GM18873 (cell line): ENCODE measurements around the gene FBXO24.
"Not testable (repeated sequence)": the region's sequence is repeated elsewhere in the genome, so short reads cannot be mapped to it uniquely, and the experiment has no call there.

Source experiments
- ATAC-seq: cut with Tn5 transposase; IDR thresholded peaks from one replicate; pipeline ENCODE4 v1.9.1; 2021; ENCODE audit warnings: mild to moderate bottlenecking, moderate library complexity, moderate number of reproducible peaks; ENCODE audit not compliant: unreplicated experiment, low FRiP score

FBXO24 gene, protein sequence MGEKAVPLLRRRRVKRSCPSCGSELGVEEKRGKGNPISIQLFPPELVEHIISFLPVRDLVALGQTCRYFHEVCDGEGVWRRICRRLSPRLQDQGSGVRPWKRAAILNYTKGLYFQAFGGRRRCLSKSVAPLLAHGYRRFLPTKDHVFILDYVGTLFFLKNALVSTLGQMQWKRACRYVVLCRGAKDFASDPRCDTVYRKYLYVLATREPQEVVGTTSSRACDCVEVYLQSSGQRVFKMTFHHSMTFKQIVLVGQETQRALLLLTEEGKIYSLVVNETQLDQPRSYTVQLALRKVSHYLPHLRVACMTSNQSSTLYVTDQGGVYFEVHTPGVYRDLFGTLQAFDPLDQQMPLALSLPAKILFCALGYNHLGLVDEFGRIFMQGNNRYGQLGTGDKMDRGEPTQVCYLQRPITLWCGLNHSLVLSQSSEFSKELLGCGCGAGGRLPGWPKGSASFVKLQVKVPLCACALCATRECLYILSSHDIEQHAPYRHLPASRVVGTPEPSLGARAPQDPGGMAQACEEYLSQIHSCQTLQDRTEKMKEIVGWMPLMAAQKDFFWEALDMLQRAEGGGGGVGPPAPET

GRCh38 chr7:100586266-100587025, at the start of gene FBXO24:
FBXO24 (plus strand) TSS chr7:100586328; CDS start chr7:100586626, 298 bp downstream.
- peak; percentile 88 for ATAC-seq

GRCh38 chr7:100536695-100537094, 49.4 kb upstream of the FBXO24 start:
- ATAC-seq = not testable (repeated sequence)

- no peak for ATAC-seq
Observed at GRCh38 chr7:100538348-100538653, 47.8 kb upstream of the FBXO24 start.

- ATAC-seq = peak; percentile 92
Observed at GRCh38 chr7:100538654-100539435, 47.3 kb upstream of the FBXO24 start, which contains the start of gene AGFG2. AGFG2 (plus strand) TSS chr7:100539203; CDS start chr7:100539347, 144 bp downstream.

DNA sequence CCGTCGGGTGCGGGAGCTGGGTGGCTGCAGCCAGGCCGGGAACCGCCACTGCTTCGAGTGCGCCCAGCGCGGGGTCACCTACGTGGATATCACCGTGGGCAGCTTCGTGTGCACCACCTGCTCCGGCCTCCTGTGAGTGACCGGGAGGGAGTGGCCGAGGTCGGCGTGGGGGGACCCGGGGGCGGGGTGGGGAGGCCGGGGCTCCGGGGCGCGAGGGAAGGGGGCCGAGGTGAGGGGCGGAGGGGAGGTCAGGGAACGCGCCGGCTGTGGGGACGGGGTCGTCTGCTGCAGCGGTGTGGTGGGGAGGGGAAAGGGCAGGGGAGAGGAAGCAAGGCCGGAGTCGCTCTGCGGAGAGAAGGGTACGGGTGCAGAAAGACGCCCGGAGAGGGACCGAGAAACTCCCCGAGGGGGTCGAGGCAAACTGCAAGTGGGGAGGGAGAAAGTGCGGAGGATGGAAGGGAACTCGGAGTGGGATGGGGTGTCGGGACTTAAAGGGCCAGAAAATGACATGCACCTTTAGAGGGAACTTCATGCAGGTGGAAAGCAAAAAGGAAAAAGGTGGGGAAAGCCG, 46.6 kb upstream of the FBXO24 start:
- ATAC-seq = no peak

DNA sequence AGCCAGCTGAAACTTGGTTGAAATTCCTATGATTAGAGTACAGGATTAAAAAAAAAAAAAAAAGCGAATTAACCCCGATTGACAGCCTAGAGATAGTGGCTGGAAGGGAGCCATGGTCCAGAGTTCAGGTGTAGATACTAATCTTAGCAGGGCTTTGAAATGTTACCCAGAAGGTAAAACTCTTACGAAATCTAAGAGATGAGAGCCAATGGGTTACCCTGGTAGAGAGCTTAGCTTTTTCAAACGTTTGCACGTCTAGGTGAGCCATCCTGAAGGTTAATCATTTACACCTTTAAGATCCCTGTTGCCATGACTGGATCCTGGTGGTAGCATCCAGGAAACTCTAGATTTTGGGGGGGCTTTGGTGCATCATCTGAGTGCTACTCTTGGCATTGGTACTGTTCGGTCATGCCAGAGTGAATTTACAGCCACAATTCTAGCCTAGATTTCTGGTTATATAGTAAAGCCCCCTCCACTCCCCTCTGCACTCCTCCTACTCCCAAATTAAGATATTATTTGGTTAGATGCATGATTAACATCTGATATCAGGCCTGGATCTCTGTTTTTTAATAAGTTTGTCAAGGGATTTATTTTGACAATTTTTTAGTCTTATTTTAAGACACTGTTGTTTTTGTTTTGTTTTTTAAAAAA, 45.9 kb upstream of the FBXO24 start:
- no peak for ATAC-seq

- not testable (repeated sequence) for ATAC-seq
Observed at GRCh38 chr7:100541309-100541708, 44.8 kb upstream of the FBXO24 start.

DNA sequence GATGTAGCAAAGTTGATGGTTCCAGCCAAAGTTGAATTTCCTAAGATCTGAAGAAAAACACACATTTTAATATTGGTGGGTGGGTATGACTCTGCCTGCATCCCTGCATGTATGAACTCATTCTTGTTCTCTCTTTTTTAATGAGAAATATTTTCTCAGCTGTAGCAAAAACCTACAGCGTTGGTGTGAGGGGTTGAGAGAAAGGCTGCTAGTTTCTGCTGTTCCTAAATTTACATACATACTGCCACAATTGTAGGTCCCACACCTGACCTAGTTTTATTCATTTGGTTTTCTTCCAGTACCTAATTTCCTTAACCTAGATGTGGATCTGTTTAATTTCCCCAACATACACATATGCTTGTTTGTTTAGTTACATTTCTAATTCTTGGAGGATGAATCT, 42.5 kb upstream of the FBXO24 start:
- ATAC-seq = no peak

DNA sequence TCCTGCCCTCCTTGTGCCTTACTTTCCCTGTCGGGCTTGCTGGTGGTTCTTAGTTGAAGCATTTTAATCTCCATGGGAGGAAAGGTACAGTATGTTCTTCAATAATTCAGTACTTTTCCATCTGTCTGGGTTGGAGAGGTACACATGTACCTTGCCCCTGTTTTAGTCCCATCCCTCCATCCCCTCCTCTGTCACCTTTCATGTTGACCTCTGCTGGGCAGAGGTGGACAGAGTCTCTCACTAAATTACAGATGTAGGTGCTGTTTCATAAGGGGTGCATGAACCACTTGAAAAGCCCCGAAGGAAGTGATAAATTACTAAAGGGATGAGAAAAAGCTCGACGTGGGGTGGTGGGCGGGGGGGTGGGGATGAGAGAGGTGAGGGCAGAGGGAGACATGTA, 41.7 kb upstream of the FBXO24 start:
- no peak for ATAC-seq

DNA sequence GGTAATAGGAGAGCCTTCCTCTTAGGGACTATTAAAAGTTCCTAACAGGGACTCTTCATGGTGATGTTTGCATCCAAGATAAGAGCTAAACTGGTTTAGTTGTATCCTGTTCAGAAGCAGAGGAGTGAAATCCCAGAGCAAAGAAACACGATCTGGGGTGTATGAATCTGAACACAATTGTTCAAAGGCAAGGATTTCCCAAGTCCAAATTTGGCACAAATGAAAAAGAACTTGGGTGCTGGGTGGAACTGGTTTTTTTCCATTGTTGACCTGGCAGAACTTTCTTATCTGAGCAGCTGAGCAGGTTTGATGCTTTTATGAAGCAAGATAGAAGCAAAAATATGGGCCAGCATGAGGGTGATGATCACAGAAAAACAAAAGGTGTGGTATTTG, 41.2 kb upstream of the FBXO24 start:
- no peak for ATAC-seq

DNA sequence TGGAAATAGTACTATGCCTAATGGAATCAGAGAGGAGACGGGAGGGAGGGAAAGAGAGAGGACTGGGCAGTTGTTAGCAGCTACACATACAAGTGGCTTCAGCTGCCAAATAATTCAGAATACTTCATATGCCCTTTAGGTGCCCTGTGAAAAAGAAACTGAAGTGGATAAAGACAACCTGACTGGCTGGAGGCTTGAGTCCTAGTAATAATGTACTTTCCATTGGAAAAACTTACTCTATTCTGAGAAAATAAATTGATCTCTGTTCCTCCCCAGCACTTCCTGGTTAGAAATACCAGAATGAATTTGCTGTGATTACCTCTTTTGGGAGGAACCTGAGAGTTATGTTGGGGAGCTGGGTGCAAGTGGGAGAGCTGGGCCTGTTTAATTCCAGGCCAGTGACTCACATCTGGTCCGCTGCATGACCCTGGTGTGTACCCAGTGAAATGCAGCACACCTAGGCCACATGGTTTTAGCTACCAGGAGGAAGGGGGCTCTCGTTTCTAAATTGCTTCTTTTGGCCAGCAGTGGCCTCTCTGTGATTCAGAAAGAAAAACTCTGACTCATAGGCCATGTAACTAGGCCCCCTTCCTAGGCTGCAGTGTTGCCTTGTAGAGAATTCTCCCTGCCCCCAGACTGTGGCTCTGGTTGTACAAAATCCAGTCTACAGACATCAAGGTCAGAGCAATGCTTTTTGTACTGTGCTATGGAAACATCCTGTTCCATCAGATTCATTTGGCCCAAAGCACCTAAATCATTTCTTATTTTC, 40.6 kb upstream of the FBXO24 start:
- peak; percentile 38 for ATAC-seq

GRCh38 chr7:100546129-100546925, 39.8 kb upstream of the FBXO24 start:
- no peak for ATAC-seq

DNA sequence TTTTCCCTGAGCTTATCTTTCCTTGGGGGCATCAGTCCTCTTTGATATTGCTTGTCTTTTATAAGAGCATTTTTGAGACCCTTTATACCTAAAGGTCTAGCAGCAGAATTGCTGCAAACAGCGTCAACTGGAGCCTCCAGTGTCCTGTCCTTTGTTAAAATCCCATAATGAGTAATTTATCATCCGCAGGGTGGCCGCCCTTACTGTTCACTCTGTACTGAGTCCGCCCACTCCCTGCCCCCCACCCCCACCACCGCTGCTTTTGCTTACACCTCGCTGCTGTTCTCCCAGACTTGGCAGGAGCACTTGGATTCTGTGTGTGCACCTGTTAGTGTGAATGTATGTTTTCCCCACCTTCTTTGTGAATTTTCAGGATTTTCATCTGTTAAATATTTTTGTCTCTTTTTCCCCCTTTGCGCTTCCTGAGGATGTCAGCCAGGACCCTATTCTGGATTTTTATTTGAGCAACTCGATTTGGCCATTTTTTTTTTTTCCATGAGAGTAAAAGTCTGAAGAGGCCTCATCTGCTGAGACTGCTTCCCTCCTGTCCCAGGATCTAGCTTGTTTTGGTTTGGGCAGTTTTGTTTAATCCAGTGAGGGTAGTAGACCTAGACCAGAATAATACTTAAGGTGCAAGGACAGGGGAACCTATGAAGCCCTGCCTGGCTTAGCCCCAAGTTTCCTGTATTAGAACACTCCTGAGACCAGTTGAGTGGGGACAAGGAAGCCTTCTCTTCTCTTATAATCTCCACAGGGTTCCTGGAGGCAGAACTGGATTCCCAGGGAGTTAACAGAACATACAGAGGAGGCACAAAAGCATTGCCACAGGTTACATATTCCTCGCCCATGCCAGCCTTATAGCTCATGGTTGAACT, 39.0 kb upstream of the FBXO24 start:
- ATAC-seq = no peak

- ATAC-seq = no peak
Observed at GRCh38 chr7:100547872-100548271, 38.3 kb upstream of the FBXO24 start.

- not testable (repeated sequence) for ATAC-seq
Observed at GRCh38 chr7:100548446-100548845, 37.7 kb upstream of the FBXO24 start.

GRCh38 chr7:100552532-100552931, 33.6 kb upstream of the FBXO24 start:
- no peak for ATAC-seq

DNA sequence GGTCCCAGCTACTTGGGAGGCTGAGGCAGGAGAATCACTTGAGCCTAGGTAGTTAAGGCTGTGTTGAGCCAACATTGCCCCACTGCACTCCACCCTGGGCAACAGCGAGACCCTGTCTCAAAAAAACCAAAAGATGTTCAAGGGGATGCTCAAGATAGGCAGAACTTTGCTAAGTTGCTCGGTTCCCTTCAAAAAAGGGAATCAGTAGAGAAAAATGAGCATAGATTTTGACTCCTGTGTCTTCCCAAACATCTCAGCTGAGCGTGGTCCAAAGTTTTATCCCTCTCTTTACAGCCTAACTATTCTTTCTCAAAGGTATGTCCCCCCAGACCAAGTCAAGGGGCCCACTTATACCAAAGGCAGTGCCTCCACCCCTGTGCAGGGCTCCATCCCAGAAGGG, 33.1 kb upstream of the FBXO24 start:
- no peak for ATAC-seq
